HG03571 (cell line): ENCODE data around the gene EVI5L.
"Not testable (repeated sequence)": the region's sequence is repeated elsewhere in the genome, so short reads cannot be mapped to it uniquely, and the experiment has no call there.

ENCODE experiments used
- ATAC-seq: cut with Tn5 transposase; IDR thresholded peaks from one replicate; pipeline ENCODE4 v1.9.1; 2021; ENCODE audit not compliant: unreplicated experiment

Gene EVI5L

DNA sequence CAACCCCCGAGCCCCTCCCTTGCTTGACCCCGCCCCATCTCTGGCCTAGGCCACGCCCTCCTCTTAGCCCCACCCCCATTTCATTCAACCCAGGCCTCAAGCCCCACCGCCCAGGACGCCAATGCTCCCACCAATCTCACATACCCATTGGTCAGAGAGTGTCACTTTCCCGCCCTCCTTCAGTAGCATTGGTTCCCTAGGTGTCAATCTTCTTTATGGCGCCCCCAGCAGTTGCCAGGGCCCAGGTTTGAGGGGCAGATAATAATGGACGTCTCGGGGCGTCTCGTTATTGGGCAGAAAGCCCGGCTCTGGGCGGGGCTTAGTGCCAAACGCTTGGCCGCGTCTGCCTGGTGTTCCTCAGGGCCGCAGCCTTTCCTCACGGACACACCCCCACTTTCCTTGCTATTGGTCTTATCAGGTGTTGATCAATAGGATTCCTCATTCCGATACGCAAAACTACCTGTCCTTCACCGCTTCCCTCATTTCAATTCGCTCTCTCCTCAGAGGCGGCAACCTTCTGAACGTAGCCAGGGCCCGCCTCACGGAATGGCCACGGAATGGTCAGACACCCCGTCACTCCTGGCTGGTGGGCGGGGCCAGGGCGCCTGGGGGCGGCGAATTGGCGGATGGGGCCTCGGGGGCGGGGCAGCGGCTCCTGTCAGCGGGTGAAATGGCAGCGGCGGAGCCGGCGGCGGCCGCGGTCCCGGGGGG is at the start of gene EVI5L:
Gene EVI5L, plus strand, starts transcription at position 658 of the 711 bp plus-strand sequence. CDS start 16,325 bp downstream, outside the sequence.
- peak; percentile 79 for ATAC-seq

DNA sequence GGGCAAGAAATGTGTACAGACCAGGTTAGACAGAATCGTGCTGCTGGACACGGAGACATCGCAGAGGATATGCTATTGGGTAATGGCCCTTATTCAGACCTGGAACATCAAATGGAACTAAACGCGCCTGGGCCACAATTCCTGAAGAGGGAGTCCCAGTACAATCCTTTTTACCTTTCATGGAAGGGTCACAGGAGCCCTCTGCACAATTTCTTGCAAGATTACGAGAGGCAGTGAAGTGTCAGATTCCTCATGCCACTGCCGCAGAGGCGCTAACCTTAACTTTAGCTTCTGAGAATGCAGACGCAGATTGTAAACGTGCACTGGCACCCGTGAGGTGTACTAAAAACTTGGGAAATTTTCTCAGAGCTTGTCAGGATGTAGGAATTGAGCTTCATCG is 48.9 kb upstream of the EVI5L start:
- no peak for ATAC-seq

DNA sequence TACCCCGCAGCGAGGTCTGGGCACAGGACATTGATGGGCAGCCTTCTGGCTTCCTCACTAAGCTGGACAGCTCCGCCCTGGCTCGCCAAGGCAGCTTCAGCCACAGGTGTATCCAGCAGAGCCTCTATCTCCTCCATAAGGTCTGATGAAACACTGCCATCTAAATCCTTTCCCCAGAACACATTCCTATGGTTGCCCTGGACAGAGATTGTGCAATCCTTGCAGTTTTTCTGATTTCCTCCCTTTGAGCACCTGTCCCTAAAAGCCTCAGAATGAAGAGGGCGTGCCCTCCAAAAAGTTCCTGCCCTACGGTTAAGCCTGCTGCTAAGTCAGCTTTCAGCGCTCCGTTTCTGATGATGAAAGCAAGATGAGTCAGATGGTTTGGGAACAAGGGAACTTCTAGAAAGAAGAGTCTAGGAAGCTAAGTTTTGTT is 46.0 kb upstream of the EVI5L start:
- ATAC-seq: no peak

DNA sequence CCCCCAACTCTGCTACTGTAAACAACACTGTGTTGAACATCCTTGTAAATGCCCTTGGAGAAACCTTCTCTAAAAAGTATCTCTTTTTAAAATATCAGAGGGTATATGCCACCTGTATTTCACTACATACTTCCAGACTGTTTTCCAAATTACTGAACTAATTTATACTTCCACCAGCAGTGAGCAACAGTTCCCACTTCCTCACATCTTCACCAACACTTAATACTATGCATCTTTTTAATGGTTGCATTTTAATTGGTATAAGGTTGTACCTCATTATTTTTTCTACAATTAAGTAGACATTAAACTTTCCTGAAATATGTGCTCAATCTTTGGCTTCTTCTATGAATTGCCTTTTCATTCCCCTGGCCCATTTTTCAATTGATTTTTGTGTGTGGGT is 45.2 kb upstream of the EVI5L start:
- ATAC-seq: no peak

DNA sequence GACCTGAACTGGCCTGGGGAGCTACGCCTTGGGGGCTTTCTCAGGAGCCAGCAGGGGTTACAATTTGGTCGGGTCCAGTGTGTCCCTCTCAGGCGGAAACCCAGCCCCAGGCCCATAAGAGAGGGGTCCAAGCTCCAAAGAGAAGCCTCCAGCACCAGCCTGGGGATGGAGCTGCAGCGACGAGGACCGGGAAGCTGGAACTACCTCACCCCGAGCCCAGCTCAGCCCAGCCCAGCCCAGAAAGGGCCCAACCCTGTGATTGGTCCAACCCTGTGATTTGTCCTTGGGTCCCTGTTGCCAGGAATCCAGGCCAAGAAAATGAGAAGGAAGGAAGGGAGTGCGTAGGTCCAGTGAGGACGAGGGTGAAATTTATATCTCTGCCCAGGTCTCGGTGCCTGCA is 42.9 kb upstream of the EVI5L start:
- ATAC-seq: no peak

DNA sequence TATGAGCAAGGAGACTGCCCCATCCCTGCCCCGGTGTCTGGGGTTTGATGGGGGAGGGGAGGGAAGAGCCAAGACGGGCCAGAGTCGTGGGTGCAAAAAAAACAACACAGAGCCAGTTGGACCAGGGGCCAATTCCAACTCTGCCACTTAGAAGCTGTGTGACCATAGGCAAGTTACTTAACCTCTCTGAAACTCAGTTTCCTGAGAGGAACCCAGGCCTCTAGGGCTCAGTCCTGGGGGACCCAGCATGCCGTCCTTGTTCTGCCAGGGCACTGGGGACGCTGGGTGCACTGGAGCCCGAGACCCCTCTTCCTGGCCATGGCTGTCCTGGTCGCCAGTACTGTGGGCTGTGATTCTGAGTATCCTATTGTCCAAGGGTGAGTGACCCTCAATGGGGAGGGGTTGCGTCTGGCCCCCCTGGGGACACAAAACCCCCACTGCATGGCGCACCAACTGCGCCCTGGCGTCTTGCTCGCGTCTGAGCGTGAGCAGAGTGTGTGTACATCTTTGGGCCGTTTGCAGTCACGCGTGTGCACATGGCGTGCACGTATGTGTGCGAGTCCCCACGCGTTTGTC is 42.3 kb upstream of the EVI5L start:
- ATAC-seq: no peak

DNA sequence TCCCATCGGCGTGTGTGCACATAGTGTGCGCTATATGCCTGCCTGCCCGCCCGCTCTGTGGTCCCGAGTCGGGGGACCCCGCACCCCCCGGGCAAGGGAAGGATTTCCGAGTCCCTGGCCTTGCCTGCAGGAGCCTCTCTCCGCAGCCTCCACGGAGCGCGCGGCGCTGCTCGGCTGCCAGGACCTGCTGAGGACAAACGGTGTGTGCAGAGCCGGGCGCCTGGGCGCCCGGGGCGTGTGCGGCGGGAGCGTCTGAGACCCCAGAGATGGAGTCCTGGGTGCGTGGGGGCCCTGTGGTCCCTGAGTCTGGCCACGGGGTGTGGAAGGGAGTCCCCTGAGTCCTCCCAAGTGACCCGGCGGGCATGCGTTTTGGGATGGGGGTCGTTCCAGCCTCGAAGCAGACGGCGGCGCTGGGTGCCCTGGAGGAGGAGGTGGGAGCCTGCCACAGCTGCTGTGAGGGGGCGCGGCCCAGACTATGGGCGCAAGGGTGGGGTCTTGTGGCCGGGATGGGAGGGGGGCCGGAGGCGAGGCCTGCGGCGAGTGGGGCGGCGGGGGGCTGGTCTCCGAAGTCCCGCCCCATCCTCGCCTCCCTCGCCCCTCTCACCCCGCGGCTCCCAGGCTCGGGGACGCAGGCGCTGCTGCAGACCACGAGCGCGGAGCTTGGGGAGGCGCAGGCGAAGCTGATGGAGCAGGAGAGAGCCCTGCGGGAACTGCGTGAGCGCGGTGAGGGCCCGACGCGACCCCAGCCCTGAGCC is 41.7 kb upstream of the EVI5L start:
- no peak for ATAC-seq

DNA sequence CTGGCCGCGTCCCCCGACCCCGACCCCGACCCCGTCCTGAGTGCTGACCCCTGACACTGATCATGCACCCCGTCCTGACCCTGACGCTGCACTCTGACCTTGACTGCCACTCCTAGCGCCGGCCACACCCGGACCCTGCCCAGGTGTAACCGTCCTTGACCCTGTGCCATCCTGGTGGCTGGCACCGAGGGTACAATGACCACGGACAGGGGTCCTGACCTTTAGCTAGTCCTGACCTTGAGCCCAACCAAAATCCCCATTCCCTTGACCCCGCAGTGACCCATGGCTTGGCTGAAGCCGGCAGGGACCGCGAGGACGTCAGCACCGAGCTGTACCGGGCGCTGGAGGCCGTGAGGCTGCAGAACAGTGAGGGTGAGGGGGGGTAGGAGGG is 41.1 kb upstream of the EVI5L start:
- ATAC-seq: no peak

DNA sequence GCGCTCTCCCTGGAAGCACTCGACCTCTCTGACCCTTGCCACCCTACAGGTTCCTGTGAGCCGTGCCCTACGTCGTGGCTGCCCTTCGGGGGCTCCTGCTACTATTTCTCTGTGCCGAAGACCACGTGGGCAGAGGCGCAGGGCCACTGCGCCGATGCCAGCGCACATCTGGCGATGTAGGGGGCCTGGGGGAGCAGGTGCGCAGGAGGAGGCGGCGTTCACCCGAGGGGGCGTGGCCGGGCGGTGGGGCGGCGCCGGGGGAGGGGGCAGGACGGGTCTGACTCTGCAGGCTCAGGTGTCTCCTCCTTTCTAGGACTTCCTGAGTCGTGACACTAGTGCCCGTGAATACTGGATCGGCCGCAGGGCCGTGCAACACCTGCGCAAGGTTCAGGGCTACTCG is 40.6 kb upstream of the EVI5L start:
- no peak for ATAC-seq

DNA sequence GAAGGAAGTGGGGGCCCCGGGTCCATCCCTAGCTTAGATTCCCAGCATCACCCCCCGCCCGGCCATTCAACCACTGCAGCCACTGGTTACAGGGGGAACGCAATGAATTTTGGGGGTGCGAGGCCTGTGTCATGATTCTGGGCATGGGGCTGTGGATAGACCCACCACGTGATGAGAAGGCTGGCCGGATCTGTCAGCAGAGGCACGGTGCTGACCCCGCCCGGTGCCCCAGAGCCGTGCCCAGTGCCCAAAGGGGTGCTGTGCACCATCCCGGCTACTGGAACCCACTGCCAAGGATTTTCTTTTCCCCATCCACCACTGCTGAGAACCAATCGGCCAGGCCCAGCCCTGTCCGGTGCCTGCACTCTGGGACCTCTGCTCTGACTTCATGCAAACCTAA is 39.6 kb upstream of the EVI5L start:
- no peak for ATAC-seq

DNA sequence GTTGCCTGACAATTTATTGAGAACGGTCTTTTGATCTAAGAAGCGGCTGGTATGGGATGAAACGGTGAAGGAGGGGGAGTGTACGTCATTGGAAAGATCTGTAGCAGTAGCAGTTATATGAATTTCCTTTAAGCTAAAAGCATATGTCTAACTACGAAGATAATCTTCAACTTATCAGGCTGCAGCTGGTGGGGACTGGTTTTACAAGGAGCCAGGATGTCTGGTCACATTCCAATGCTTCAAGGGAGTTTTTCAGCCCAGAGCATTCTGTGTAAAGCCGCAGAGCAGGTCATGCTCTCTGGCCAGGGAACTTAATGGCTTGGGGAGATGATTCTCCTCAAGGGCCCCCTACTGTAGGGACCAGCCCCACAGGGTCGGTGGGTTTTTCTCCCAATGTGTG is 37.7 kb upstream of the EVI5L start:
- no peak for ATAC-seq

DNA sequence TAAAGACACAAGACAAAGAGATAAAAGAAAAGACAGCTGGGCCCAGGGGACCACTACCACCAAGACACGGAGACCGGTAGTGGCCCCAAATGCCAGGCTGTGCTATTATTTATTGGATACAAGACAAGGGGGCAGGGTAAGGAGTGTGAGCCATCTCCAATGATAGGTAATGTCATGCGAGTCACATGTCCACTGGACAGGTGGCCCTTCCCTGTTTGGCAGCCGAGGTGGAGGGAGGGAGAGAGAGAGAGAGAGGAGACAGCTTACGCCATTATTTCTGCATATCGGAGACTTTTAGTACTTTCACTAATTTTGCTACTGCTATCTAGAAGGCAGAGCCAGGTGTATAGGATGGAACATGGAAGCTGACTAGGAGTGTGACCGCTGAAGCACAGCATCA is 37.3 kb upstream of the EVI5L start:
- not testable (repeated sequence) for ATAC-seq

DNA sequence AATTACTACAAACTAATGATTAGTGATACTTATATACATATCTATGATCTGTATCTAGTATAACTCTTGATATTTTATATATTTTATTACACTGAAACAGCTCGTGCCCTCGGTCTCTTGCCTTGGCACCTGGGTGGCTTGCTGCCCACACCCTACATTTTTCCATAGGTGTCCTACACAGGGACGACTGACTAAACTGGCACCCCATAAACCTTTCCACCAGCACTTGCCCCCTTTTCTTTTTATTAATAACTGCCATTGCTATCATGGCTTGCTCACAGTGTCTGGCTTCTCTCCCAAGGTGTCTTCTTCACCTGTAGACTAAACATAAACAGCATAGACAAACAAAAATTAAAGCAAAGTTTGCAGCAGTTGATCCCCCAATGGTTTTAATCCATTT is 36.5 kb upstream of the EVI5L start:
- ATAC-seq: no peak

DNA sequence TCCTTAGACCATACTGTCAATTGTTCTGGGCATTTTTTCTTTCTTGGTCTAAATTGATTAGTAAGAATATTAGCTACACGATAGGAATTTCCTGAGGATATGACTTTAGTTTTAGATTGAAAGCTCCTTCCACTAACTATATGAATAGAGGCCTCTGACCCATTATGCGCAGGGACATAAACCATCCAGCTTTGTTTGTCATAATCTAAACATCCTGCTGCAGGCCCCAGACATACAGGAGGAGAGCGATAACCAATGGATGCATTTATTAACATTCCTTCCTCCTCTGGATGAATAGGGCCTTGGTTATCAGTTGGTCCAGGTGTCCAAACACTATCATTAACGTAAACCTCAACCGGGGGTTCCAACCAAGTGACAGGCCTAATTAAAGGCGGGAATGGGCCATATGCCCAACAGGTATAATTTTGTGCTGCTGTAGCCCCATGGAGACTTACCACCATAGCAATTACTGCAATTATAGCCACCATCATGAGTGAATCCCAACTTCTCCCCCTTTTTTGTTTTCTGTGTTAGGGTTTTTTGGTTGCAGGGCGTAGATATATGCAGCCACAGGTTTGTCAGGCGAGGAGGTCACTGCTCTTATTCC is 34.4 kb upstream of the EVI5L start:
- ATAC-seq: no peak

DNA sequence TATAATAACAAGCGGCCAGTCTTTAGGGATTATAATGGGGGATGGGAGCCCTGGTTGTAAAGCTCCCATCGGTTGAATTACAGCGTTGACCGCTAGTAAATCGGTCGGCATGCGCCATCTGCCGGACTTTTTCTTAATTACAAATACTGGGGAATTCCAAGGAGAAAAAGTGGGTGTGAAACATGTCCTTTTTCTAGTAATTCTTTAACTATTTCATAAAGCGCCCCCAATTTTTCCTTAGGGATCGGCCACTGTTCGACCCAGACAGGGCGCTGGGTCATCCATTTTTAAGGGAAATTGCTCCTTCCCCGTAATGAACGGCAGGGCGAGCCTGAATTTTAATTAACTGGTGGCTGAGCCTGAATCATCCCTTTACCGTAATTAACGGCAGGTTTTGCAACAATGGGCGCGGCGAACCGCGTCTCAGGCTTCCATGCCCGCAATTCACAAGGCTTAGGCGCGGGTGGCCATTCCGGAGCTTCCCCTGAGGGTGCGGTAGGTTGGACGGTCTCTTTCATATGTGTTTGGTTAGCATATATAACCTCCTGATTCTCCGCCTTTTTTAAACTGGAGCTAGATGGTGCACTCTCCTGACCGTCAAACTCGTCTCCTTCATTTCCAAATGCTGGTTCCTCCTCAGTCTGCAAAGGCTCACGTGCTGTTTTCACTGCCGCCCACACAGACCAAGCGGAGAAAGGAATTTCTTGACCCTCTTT is 30.2 kb upstream of the EVI5L start:
- ATAC-seq: no peak

DNA sequence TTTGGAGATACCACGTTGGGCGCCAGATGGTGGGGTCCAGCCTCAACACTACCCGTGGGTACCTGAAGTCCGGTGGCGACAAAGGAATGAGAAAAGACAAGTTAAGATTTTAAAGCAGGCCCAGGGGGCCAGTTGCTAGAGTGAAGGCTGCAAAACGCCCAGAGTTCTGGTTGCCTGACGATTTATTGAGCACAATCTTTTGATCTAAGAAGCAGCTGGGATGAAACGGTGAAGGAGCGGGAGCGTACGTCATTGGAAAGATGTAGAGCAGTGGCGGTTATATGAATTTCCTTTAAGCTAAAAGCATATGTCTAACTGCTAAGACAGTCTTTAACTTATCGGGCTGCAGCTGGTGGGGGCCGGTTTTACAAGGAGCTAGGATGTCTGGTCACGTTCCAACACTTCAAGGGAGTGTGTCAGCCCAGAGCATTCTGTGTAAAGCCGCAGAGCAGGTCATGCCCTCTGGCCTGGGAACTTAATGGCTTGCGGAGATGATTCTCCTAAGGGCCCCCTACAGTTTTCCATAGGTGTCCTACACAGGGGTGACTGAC is 28.9 kb upstream of the EVI5L start:
- no peak for ATAC-seq

DNA sequence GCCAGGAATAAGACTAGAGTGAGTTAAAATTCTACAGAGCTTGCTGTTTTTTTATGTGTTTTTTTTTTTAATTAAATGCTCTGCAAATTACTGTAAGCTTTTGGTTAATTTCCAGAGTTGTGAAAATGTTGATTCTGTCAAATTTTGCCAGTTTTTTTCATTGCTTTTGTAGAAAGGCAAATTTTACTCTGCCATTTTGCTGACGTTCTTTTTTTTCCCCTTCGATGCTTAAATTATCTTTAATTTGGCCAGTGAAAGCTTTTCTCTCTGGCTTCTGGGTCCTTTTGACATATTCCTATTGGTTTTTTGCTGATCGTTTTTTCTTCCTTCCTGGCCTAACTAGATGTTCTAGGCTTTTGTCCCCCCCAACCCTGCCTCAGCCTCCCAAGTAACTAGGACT is 23.8 kb upstream of the EVI5L start:
- ATAC-seq: no peak

DNA sequence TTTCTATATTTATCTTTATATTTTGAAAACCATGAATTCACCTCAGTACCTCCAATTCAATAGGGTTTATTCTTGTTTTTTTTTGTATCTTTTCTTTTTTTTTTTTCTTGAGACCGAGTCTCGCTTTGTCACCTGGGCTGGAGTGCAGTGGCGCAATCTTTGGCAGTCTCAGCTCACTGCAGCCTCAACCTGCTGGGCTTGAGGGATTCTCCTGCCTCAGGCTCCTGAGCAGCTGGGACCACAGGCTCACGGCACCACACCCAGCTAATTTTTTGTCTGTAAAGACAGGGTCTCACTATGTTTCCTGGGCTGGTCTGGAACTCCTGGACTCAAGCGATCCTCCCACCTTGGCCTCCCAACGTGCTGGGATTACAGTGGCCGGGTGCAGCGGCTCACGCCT is 23.1 kb upstream of the EVI5L start:
- ATAC-seq: no peak

DNA sequence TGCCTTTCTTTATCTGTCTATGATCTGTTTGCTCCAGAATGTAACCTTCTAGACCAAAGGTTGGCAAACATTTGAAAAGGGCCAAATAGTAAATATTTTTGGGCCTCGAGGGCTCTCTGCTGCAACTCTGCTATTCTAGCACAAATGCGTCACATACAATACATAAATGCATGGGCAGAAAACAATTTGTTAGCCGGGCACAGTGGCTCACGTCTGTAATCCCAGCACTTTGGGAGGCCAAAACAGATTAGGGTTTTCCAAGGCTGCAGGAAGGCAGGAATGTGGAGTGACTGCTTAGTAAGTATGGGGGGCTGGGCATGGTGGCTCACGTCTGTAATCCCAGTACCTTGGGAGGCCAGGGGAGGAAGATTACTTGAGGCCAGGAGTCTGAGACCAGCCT is 21.9 kb upstream of the EVI5L start:
- no peak for ATAC-seq

DNA sequence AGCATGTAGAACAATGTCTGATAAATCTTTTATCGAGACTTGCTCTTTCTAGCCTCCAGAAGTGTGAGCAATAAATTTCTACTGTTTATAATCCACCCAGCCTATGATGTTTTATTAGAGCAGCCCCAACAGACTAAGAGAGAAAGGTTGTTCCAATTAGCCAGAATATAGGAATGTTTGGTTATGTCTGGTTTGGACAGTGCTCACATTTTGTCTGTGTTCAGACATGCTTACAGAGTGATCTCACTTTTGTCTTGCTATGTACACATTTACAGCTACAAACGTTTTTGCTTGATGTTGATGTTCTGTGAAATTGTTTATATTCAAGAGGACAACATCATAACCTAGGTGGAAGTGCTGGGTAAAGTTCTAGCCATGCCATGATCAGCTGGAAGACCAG is 18.0 kb upstream of the EVI5L start:
- no peak for ATAC-seq

DNA sequence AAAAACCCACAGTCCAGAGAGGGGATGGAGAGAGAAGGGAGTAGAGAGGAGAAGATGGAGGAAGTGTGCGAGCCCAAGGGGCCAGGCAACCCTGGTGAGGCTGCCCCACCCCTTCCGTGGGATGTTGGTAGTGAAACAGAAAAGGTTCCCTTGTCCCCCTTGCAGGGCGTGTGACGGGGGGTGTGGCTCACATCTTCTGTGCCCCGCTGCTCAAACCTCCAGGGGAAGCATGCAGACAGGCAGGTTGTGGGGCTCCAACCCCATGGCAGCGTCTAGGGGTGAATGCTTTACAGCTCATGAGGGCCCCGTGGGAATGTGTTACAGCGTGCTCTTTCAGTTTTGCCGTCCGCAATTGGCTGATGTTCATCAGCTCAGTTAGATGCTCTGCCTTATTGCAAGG is 14.7 kb upstream of the EVI5L start:
- no peak for ATAC-seq
